RPMI8226 (cell line): ENCODE data around the gene ALPI.

Experiments
- DNase-seq: peaks from one replicate; pipeline ENCODE4 v3.0.0-alpha.2; 2015

Gene ALPI

GRCh38 chr2:232502911-232503808 is 47.2 kb downstream of the ALPI start:
- no peak for DNase-seq

- no peak for DNase-seq
Observed at GRCh38 chr2:232503809-232504323, 47.9 kb downstream of the ALPI start.

GRCh38 chr2:232504438-232504837 is 48.5 kb downstream of the ALPI start:
- DNase-seq, result no peak

- no peak for DNase-seq
Observed at GRCh38 chr2:232505856-232506255, 49.9 kb downstream of the ALPI start.

GRCh38 chr2:232506709-232507108 is 50.8 kb downstream of the ALPI start:
- no peak for DNase-seq

GRCh38 chr2:232508251-232508650 is 52.3 kb downstream of the ALPI start:
- DNase-seq, result no peak
